HG02938 (cell line): ENCODE data around the gene ZCCHC24.

Source experiments
- ATAC-seq: cut with Tn5 transposase; IDR thresholded peaks from one replicate; pipeline ENCODE4 v1.9.1; 2021; ENCODE audit warnings: mild to moderate bottlenecking, moderate library complexity; ENCODE audit not compliant: unreplicated experiment

ZCCHC24 gene

GRCh38 chr10:79387466-79387973, 57.9 kb downstream of the ZCCHC24 start:
- ATAC-seq = no peak

GRCh38 chr10:79386637-79387465, 58.6 kb downstream of the ZCCHC24 start:
- no peak for ATAC-seq

- no peak for ATAC-seq
Measured at GRCh38 chr10:79385804-79386531, 59.5 kb downstream of the ZCCHC24 start.

DNA sequence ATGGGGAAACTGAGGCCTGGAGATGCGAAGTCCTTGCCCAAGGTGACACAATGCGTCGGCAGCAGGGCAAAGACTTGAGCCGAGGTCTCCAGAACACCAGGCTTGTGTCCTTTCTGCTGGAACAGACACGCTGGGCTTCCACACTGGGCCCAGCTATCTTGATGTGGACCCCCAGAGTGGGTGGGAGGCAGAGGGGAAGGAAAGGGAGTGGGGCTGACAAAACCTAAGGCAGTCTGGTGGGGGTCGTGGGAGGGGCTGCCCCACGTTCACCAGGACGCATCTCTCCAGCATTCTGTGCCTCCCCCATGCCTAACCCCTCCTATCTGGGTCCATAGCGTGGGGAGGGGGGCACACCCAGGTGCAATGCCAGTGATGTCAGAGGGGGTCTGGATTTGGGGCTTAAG, 60.0 kb downstream of the ZCCHC24 start:
- no peak for ATAC-seq

DNA sequence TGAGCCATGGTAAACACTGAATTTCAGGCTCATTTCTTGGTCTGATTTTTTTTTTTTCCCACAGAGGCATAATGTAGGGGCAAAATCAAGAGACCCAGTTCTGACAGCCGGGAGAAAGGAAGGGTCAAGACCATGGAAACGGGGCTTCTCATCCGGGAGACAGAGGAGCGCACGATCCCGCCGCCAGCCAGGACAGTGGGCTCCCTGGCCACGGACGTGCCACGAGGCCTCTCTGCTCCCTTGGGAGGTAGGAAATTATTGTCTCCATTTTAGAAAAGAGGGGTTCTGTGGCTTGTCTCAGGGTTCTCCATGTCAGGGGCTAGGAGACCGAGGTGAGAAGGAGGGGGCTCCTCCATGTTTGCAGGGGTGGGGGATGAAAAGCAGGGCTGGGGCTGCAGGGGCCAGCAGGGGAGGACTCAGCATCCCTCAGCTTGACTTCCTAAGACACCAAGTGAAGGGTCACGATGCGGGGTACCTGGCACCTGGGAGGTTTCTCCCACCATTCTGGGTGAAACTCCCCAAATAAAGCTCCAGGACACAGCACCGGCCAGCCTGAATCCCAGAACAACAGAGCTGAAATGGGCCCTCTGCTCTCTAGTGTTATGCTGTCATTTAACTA, 60.5 kb downstream of the ZCCHC24 start:
- ATAC-seq = no peak

GRCh38 chr10:79383974-79384606, 61.3 kb downstream of the ZCCHC24 start:
- no peak for ATAC-seq

DNA sequence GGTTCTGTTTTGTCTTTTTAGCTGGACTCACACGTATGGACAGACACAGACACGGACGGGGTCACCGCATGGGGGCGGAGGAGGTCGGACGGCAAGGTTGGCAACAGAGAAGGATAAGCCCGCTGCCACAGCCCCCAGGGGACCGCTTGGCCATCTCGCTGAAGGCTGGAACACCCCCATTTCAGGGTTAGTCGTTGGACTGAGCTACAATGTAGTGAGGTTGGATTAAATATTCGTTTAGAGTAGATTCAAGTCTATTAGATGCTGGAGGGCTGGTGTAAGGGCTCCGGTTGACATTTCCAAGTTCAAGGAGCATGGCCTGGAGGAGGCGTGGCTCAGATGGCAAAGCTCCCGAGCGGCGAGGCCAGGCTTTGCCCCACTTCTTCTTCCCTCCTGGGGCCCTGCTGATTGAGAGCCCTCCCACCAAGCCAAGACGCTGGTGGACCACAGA, 62.9 kb downstream of the ZCCHC24 start:
- ATAC-seq = no peak

DNA sequence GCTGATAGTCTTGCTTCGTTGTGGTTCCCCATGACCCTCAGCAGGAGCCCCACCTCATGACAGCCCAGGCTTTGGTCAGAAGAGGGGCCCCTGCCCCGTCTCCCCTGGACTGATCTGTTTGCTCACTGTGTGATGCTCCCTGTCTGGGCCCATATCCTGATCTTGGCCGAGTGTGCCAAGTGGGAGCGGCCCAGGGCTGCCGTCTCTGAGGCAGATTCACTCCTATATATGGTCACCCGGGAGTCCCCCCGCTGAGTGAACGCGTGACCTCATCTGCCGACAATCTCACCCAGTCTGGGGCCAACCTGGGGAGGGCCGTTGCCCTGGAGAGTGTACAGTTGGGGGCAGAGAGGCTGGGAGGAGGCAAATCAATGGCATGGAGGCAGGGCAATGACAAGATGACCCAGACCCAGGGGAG, 63.6 kb downstream of the ZCCHC24 start:
- no peak for ATAC-seq

DNA sequence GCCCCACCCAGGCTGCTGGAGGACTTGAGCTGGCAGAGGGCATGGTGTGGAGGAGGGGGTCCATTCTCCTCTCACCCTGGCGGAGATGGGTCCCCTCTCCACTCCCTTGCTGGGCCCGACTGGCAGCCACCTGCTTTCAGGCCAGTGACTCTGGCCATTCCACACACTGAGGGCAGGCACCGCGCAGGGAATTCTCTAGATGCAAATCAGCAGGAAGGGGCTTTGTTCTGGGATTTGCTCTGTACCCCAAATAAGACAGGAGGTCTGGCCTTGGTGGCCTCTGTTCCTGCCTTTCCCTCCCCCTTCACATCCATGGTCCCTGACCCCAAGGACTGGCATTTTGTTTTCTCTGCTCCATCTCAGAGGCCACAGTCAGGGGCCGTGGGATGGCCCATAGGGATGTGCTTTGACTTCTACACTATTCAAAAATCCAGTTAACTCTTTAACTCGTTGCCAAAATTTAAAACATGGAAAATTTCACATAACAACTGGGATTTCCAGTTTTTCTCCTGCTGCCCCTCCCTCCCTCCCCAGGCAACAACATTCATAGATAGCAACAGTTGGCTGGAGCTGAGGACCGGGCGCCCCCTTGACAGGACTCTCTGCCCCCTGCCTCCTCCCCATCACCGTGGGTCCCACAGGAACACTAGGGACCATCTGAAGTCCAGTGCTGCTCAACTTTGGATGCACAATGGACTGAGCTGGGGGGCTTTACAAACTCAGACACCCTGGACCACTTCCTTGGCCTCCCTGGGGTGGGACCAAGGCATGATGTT, 64.3 kb downstream of the ZCCHC24 start:
- no peak for ATAC-seq

DNA sequence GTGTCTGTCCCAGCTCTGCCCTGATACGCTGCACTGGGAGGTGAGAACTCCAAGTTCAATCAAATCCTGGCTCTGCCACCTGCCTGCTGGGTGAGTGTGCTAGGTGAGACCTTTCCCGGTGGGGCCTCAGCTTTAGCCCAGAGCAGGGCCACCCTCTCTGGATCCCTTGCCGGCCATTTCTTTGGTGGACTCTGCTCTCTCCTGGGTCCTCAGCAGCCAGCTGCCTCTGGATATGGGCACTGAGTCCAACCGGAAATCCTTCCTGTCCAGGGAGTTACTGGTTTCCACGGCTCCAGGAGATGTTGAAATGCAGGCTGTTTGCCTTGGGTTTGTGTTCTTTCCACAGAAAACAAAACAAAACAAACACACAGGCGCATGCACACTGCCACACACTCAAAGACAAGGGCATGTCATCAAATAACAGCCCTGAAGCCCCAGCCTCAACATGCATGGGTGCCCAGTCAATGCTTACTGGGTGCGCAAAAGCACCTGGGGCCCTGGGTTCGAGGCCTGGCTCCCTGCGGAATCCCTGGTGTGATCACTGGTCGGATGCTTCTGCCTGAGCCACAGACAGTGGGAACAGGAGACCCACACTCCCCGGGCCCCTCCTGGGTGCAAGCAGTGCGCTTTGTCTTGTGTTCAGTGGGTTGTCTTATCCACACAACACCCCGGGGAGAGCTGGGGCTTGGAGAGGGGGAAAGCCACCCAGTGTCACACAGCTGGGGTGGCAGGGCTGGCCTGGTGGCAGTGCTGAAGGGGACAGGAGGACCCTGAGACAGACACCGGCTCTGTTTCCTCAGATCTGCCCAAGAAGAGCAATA, 65.1 kb downstream of the ZCCHC24 start:
- no peak for ATAC-seq

- ATAC-seq = no peak
Measured at GRCh38 chr10:79379512-79380124, 65.8 kb downstream of the ZCCHC24 start.

DNA sequence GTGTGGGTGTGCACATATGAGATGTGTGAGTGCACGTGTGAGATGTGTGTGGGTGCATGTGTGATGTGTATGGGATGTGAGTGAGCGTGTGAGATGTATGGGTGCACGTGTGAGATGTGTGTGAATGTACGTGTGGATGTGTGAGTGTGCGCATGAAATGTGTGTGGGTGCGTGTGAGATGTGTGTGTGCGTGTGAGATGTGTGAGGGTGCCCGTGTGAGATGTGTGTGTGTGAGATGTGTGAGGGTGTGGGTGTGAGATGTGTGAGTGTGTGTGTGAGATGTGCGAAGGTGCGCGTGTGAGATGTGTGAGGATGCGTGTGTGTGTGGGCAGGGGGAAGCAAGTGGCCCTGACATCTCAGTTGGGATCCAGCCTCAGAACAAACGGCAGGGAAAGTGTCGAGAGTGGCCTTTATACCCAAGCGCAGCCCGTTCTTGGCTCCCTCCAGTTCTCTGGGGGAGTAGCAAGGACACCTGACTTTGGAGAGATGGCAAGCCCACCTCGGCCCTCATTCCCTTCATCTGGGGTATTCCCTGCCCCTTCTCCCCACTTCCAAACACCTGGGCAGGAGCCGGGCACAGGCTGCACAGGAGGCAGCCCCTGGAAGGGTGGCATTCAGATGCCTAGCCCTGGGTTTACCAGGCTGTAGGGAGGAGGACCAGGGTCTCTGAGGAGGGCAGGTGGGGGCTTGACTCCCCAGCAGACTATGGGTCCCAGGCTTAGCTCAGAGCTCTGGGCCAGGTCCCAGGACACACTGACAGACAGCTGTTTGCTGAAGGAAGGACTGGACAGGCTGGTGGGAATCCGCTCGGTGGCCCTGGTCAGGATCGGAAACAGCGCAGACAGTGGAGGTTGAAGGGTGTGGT, 66.5 kb downstream of the ZCCHC24 start:
- ATAC-seq = no peak

DNA sequence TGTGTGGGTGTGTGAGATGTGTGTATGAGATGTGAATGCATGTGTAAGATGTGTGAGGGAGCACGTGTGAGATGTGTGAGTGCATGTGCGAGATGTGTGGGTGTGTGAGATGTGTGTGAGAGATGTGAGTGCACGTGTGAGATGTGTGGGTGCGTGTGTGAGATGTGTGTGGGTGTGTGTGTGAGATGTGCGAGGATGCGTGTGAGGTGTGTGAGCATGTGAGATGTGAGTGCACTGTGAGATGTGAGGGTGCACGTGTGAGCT, 67.1 kb downstream of the ZCCHC24 start:
- no peak for ATAC-seq

- no peak for ATAC-seq
Measured at GRCh38 chr10:79377557-79378382, 67.7 kb downstream of the ZCCHC24 start.

- no peak for ATAC-seq
Measured at GRCh38 chr10:79376751-79377556, 68.5 kb downstream of the ZCCHC24 start.

DNA sequence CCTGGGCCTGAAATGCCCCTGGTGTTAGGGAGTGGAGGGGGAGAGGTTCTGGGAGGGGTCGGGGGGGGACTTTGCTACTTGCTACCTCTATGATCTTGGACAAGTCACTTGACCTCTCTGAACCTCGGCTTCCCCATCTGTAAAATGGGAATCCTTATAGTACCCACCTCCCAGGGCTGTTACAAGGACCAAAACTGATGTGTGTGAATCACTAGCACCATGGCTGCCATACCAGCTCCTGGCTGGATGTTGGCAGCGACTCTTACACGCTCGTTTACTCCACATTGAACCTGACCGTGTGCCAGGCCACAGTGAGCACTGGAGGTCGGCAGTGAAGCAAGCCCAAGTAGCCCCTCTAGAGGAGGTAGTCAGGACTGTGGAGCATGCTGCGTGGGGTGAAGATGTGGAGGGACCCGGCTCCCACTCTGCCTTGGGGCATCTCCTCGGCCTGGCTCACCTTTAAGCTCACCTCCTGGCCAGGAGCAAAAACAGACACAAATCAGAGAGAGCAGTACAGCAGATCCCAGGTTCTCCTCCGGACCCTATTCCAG, 69.3 kb downstream of the ZCCHC24 start:
- ATAC-seq = no peak
